Prostate gland (tissue), 2 donors: ENCODE data around the gene RNF167.

ENCODE experiments used
- POLR2A ChIP-seq: fragments of 450-650 bp; IDR thresholded peaks from one replicate; pipeline ENCODE4 v1.6.1; 2016; ENCODE audit warnings: antibody characterized with exemption, mild to moderate bottlenecking
- POLR2AphosphoS5 ChIP-seq: sonication (generic); formaldehyde crosslinking; IDR thresholded peaks from one replicate; pipeline ENCODE4 v1.6.1; 2017; ENCODE audit warnings: antibody characterized with exemption
- TF ChIP-seq, protein P1 (sequence below), 4 experiments: fragments of 200-600 bp in 2 of 4; fragments of 450-650 bp in 2 of 4; sonication (generic) in 2 of 4; IDR thresholded peaks; 1 replicate in 3 of 4; 2 replicates in 1 of 4; pipeline ENCODE4 v1.5.1; 2016 to 2019; ENCODE audit warnings: antibody characterized with exemption in 4 of 4, mild to moderate bottlenecking in 2 of 4, moderate library complexity in 2 of 4

GRCh38 chr17:4897198-4897687 lies 42.8 kb upstream of the RNF167 start:
- TF ChIP-seq, protein P1, sequence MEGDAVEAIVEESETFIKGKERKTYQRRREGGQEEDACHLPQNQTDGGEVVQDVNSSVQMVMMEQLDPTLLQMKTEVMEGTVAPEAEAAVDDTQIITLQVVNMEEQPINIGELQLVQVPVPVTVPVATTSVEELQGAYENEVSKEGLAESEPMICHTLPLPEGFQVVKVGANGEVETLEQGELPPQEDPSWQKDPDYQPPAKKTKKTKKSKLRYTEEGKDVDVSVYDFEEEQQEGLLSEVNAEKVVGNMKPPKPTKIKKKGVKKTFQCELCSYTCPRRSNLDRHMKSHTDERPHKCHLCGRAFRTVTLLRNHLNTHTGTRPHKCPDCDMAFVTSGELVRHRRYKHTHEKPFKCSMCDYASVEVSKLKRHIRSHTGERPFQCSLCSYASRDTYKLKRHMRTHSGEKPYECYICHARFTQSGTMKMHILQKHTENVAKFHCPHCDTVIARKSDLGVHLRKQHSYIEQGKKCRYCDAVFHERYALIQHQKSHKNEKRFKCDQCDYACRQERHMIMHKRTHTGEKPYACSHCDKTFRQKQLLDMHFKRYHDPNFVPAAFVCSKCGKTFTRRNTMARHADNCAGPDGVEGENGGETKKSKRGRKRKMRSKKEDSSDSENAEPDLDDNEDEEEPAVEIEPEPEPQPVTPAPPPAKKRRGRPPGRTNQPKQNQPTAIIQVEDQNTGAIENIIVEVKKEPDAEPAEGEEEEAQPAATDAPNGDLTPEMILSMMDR (IDR thresholded peaks at IDR 0.05): no peak
- TF ChIP-seq POLR2A (no peak), POLR2AphosphoS5 (no peak)
